Loucy (cell line): Measurements from ENCODE around the gene ANKRD45.

Source experiments
- H2AFZ ChIP-seq: fragments of 200-600 bp; sonication (generic); 2 replicates; pipeline ENCODE4 v1.6.0; 2016; ENCODE audit warnings: antibody characterized with exemption, mild to moderate bottlenecking, low read length, moderate library complexity
- H3F3A ChIP-seq: fragments of 200-600 bp; 2 replicates; pipeline ENCODE4 v1.6.0; 2016; ENCODE audit warnings: antibody characterized with exemption, low read depth, mild to moderate bottlenecking
- H3K27me3 ChIP-seq: fragments of 200-600 bp; sonication (generic); 2 replicates; pipeline ENCODE4 v1.6.1; 2014; ENCODE audit warnings: low read length, mild to moderate bottlenecking; ENCODE audit not compliant: insufficient read depth, poor library complexity, severe bottlenecking
- H3K36me3 ChIP-seq: fragments of 200-600 bp; sonication (generic); 2 replicates; pipeline ENCODE4 v1.6.1; 2016; ENCODE audit warnings: low read length; ENCODE audit not compliant: insufficient read depth
- H3K4me1 ChIP-seq: fragments of 200-600 bp; sonication (generic); 2 replicates; pipeline ENCODE4 v1.5.1; 2014; ENCODE audit warnings: low read length, mild to moderate bottlenecking; ENCODE audit not compliant: insufficient read depth, poor library complexity, severe bottlenecking
- H3K4me2 ChIP-seq: fragments of 200-600 bp; sonication (generic); 2 replicates; pipeline ENCODE4 v1.6.0; 2014; ENCODE audit warnings: antibody characterized with exemption, low read length, low read depth, mild to moderate bottlenecking; ENCODE audit not compliant: poor library complexity, severe bottlenecking
- H3K4me3 ChIP-seq: fragments of 200-600 bp; sonication (generic); 2 replicates; pipeline ENCODE4 v1.5.1; 2014; ENCODE audit warnings: low read length, mild to moderate bottlenecking, mixed read lengths; ENCODE audit not compliant: poor library complexity, severe bottlenecking
- H3K79me2 ChIP-seq: fragments of 200-600 bp; sonication (generic); 2 replicates; pipeline ENCODE4 v1.6.1; 2014; ENCODE audit warnings: low read length; ENCODE audit not compliant: insufficient read depth
- H3K9ac ChIP-seq: fragments of 200-600 bp; sonication (generic); 2 replicates; pipeline ENCODE4 v1.6.0; 2014; ENCODE audit warnings: mild to moderate bottlenecking, low read depth, low read length, moderate library complexity; ENCODE audit not compliant: poor library complexity, severe bottlenecking
- H3K9me2 ChIP-seq: fragments of 200-600 bp; sonication (generic); replicated peaks from 2 replicates; pipeline ENCODE4 v1.6.1; 2016; ENCODE audit warnings: low read depth, low read length, mixed read lengths
- H3K9me3 ChIP-seq: fragments of 200-600 bp; sonication (generic); 2 replicates; pipeline ENCODE4 v1.6.1; 2014; ENCODE audit warnings: mild to moderate bottlenecking, antibody characterized with exemption, low read length, low read depth; ENCODE audit not compliant: insufficient read depth
- H4K20me1 ChIP-seq: fragments of 200-600 bp; sonication (generic); 2 replicates; pipeline ENCODE4 v1.6.0; 2014; ENCODE audit warnings: antibody characterized with exemption, low read length, mild to moderate bottlenecking; ENCODE audit not compliant: insufficient read depth, poor library complexity, severe bottlenecking
- CTCF ChIP-seq: fragments of 200-600 bp; sonication (generic); conservative IDR thresholded peaks from 2 replicates; pipeline ENCODE4 v1.5.1; 2014; ENCODE audit warnings: mild to moderate bottlenecking, antibody characterized with exemption, low read length
- EZH2phosphoT487 ChIP-seq: fragments of 200-600 bp; IDR thresholded peaks from 2 replicates; pipeline ENCODE4 v1.6.1; 2018; ENCODE audit warnings: antibody characterized with exemption, mild to moderate bottlenecking, moderate library complexity, borderline replicate concordance

The ANKRD45 gene

GRCh38 chr1:173661271-173661670, 8.4 kb downstream of the ANKRD45 start:
- Histone ChIP-seq H4K20me1 (no peaks in the 10 kb centered on the region), H3F3A (no peaks in the 10 kb centered on the region), H2AFZ (no peak overlapping the region), H3K27me3 (no peaks in the 10 kb centered on the region), H3K9ac (no peak overlapping the region), H3K4me3 (no peak overlapping the region), H3K4me2 (no peak overlapping the region), H3K9me3 (no peaks in the 10 kb centered on the region), H3K79me2 (no peaks in the 10 kb centered on the region), H3K36me3 (no peaks in the 10 kb centered on the region), H3K9me2 (no peaks in the 10 kb centered on the region), H3K4me1 (no peaks in the 10 kb centered on the region)
- TF ChIP-seq CTCF = no peak
- TF ChIP-seq EZH2phosphoT487 = no peak

- no peak overlapping the region for H3K4me3 ChIP-seq
- H2AFZ ChIP-seq = no peak overlapping the region
- TF ChIP-seq EZH2phosphoT487 = no peak
- TF ChIP-seq CTCF = no peak
- no peaks in the 10 kb centered on the region for H3K36me3 ChIP-seq
- no peaks in the 10 kb centered on the region for H3K4me1 ChIP-seq
- H4K20me1 ChIP-seq = no peaks in the 10 kb centered on the region
- H3K27me3 ChIP-seq = no peaks in the 10 kb centered on the region
- no peaks in the 10 kb centered on the region for H3K9me3 ChIP-seq
- H3F3A ChIP-seq = no peaks in the 10 kb centered on the region
- no peak overlapping the region for H3K4me2 ChIP-seq
- no peak overlapping the region for H3K9ac ChIP-seq
- no peaks in the 10 kb centered on the region for H3K9me2 ChIP-seq
- H3K79me2 ChIP-seq = no peaks in the 10 kb centered on the region
Observed at GRCh38 chr1:173660306-173660705, 9.3 kb downstream of the ANKRD45 start.

GRCh38 chr1:173648880-173649605, 20.6 kb downstream of the ANKRD45 start:
- H3K9ac ChIP-seq = no peak overlapping the region
- H3K27me3 ChIP-seq = no peaks in the 10 kb centered on the region
- 0 out of 2 replicates have a peak, but pooled peaks cover 3% of the 10 kb centered on the region for H3K9me2 ChIP-seq
- TF ChIP-seq EZH2phosphoT487 = no peak
- no peak for TF ChIP-seq CTCF
- H2AFZ ChIP-seq = no peak overlapping the region
- no peaks in the 10 kb centered on the region for H3K79me2 ChIP-seq
- no peaks in the 10 kb centered on the region for H3K36me3 ChIP-seq
- H3K4me3 ChIP-seq = no peak overlapping the region
- H4K20me1 ChIP-seq = no peaks in the 10 kb centered on the region
- no peaks in the 10 kb centered on the region for H3F3A ChIP-seq
- H3K4me1 ChIP-seq = no peaks in the 10 kb centered on the region
- H3K9me3 ChIP-seq = no peaks in the 10 kb centered on the region
- no peak overlapping the region for H3K4me2 ChIP-seq
